ENCODE measurements around the gene LILRB5.
"Not testable (repeated sequence)": the region's sequence is repeated elsewhere in the genome, so short reads cannot be mapped to it uniquely, and the experiment has no call there.

The LILRB5 gene

DNA sequence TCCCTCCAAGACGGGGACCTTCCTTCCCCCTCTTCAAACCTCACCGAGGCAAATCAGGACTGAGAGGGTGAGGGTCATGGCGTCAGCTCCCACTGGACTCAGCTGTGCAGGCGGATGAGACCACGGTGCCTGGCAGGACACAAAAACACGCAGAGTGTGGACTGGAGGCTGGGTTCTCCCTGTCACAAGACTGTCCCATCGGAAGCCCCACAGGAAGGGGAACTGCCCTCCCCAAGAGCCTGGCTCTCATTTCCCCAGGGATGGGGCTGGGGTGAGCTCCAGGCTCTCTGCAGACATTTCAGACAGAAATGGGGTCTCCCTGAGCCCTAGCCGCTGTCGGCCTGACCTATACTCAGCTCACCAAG, at the start of gene LILRB5:
Gene LILRB5 (minus strand): TSS at position 158 of the 365 bp plus-strand sequence. CDS start 80 bp downstream, at position 78.
- no peak for DNase-seq (ENCODE audit: low read depth in 2 of 2)

- DNase-seq (ENCODE audit: low read depth in 2 of 2) = no peak
These were observed 48.1 kb upstream of the LILRB5 start for GRCh38 chr19:54305141-54305540.

DNA sequence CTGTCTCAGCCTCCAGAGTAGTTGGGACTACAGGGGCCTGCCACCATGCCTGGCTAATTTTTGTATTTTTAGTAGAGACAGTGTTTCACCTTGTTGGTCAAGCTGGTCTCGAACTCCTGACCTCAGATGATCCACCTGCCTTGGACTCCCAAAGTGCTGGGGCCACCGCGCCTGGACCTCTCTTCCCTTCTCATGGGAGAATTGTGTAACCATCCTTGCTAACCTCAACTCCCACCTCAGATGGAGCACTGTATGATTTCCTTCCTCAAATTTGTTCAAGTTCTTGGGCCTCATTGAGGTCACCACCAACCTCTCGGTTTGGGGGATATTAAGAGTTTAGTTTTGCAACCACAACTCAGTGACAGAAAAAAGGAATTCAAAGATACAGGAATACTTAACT, 45.2 kb upstream of the LILRB5 start:
- DNase-seq (ENCODE audit: low read depth in 2 of 2) = no peak

DNA sequence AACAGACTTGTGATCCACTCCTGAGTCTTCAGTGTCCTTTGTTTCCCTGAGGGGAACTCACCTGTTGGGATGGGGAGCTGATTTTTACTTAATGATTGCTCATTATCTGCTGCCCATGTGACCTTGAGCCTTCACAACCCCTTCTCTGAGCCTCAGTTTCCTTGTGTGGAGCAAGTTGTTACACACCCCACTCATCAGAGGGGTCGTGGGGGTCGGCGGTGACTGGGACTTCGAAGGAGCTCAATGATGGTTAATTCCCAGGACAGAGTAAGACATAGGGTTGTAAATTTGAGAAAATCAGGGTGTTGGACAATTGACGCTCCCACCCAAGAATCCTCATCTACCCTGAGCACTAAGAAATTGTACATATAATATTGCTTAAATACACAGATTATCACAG, 42.4 kb upstream of the LILRB5 start:
- no peak for DNase-seq (ENCODE audit: low read depth in 2 of 2)

DNA sequence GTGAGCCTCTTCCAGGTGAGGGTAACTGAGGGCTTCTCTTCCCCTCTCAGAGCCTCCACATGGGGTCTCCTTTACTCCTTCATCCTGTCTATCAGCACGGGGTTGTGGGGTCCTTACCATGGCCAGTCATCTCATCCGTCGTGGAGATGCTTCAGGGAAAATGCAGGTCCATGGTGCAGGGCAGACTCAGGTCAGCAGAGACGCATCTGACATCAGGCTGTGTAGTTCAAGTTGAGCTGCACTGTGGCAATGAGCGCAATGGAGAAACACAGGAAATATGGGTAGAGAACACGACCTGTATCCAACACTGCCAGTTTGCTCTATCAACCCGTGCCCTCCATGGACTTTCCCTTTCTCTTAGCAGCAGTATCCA, 42.0 kb upstream of the LILRB5 start:
- no peak for DNase-seq (ENCODE audit: low read depth in 2 of 2)

- DNase-seq (ENCODE audit: low read depth in 2 of 2) = no peak
These were observed 41.5 kb upstream of the LILRB5 start for GRCh38 chr19:54298357-54299125.

DNA sequence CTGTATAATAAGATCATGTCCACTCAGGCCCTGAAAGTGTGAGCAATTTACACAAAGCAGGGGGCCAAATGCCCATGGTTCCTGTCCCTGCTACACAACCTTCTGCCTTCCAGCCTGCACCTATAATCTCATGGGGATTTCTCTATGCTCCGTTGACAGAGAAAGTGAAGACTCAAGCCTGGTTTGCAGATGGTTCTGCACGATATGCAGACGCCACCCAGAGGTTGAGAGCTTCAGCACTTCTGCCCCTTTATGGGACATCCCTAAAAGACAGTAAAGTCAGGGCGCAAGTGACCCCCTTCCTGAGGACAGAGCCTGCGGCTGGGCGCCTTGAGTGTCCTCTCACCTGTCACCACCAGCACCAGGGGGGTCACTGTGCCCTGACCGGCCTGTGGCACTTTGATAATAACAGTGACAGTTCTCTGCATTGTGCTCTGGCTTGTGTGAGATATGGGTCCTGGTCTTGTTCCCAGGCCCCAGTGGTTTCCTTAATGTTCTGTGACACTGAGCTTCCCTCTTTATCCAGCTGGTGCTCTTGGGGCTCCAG, 40.8 kb upstream of the LILRB5 start:
- DNase-seq (ENCODE audit: low read depth in 2 of 2) = no peak

GRCh38 chr19:54294539-54294938, 37.5 kb upstream of the LILRB5 start:
- DNase-seq (ENCODE audit: low read depth in 2 of 2) = no peak

DNA sequence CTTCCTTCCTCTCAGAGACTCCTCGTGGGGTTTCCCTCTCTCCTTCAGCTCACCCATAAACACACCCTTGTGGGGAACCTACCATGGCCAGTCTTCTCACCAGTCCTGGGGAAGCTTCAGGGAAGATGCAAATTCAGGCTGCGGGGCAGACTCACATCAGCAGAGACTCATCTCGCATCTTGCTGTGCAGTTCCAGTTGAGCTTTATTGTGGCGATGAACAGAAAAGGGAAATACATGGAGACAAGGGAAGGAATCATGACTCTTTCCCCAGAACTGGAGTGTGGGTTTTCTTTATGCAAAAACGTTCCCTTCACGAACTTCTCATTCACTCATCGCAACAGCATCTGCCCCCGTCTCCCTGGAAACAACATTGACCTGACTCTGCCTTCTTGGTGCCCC, 32.1 kb upstream of the LILRB5 start:
- DNase-seq (ENCODE audit: low read depth in 2 of 2) = not testable (repeated sequence)

- no peak for DNase-seq (ENCODE audit: low read depth in 2 of 2)
These were observed 30.4 kb upstream of the LILRB5 start for GRCh38 chr19:54287456-54287855.

GRCh38 chr19:54286283-54286682, 29.2 kb upstream of the LILRB5 start:
- not testable (repeated sequence) for DNase-seq (ENCODE audit: low read depth in 2 of 2)

GRCh38 chr19:54285427-54286056, 28.5 kb upstream of the LILRB5 start:
- DNase-seq (ENCODE audit: low read depth in 2 of 2) = not testable (repeated sequence)

GRCh38 chr19:54282686-54283470, 25.8 kb upstream of the LILRB5 start:
- no peak for DNase-seq (ENCODE audit: low read depth in 2 of 2)

DNA sequence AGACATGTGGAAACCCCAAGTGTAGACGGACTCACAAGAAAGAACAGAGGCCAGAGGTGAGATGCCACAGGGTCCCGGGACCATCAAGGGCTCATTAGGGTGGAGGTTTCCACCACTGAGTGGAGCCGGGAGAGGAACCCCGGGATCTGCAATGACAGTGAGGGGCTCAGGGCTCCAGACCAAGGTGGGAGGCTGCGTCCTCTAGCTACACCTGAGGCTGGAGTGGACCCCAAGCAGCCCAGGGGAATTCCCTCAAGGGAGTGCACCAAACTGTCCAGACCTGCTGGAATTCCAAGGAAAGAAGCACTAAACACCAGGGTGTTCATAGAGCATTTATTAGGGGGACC, 24.6 kb upstream of the LILRB5 start:
- not testable (repeated sequence) for DNase-seq (ENCODE audit: low read depth in 2 of 2)

DNA sequence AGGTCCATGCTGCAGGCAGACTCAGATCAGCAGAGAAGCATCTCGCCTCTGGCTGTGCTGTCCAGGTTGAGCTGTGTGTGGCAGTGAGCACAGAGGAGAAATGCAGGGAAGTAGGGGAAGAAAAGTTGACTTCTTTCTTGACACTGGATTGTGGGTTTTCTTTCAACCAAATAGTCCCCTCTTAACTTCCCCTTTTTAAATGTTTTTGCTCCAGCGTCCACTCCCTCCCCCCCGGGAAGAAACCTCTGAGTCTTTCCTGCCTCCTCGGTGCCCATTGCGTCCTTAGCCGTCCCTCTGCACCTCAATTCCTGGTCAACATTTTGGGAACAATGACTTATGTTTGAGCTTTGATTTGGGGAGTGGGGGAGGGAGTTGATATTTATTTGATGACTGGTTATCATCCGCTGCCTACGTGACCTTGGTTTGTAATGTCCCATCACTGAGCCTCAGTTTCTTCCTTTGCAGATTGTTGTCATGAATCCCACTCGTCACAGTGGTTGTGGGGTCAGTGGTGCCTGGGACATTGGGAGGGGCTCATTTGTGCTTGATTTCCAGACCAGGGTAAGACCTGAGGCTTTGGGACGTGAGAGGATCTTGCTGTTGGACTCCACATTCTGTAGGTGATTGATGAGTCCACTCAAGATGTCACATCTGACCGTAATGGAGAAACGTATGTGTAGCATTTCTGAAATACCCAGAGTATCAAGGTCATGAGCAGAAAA, 24.1 kb upstream of the LILRB5 start, which contains the start of gene LILRB2:
Gene LILRB2 (minus strand): TSS at position 104 of the 722 bp plus-strand sequence. CDS start 614 bp downstream, outside the sequence.
- no peak for DNase-seq (ENCODE audit: low read depth in 2 of 2)

GRCh38 chr19:54280441-54280840, 23.4 kb upstream of the LILRB5 start:
- DNase-seq (ENCODE audit: low read depth in 2 of 2) = not testable (repeated sequence)

DNA sequence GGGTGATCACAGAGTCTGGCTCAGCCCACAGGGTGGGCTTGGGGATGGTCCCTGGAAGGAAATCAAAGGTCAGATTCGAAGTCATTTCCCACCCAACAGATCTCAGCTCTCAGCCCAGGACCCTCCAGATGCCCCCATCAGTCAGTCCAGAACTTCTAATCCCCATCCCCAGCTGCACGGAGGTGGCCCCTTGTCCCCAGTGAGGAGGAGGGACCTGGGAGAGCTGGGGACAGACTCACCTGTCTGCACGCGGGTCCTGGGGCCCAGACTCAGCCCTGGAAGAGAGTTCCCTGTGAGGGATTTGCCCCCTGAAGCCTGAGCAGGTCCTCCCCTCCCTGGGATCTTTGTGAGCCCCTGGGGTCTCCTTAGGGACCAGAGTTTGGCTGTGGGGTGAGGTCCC, 23.0 kb upstream of the LILRB5 start:
- not testable (repeated sequence) for DNase-seq (ENCODE audit: low read depth in 2 of 2)

GRCh38 chr19:54279406-54279962, 22.4 kb upstream of the LILRB5 start:
- DNase-seq (ENCODE audit: low read depth in 2 of 2) = no peak

GRCh38 chr19:54278571-54279195, 21.6 kb upstream of the LILRB5 start:
- not testable (repeated sequence) for DNase-seq (ENCODE audit: low read depth in 2 of 2)

DNA sequence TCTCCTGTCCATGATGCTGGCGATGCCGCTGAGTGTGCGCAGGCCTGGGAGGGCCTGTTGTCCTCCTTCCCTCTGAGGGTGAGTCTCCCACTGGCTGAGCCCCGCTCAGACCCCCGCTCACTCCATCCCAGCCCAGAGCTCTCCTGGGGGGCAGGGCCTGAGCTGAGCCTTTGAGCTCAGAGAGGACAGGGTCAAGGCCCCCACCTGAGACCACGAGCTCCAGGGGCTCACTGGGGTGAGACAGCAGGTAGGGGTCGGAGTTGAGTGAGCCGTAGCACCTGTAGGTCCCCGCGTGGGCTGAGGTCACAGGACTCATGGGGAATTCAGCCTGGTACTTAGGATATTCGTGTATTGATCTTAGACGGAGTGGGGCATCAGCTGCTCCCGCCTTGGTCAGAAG, 21.0 kb upstream of the LILRB5 start:
- not testable (repeated sequence) for DNase-seq (ENCODE audit: low read depth in 2 of 2)

DNA sequence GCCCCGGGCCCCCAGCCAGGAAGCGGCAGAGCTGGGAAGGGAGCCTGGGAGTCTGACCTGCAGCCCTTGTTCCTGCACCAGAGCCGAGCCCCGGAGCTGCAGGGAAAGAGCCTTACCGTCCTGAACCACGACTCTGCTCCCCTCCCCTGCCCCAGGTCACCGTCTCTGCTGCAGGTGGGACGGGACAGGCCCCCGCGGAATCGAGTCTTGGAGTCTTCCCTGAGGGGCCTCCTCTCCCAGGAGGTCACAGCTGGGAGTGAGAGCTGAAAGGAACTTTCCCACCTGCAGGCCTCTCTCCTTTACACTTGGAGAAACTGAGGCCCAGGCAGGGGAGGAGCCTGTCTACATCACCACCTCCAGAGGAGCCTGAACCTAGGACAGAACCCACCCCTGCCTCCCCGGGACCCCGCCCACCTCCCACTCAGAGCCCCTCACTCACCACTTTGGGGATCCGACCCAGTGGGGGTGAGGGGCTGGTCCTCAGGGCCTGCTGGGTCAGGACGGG, 20.1 kb upstream of the LILRB5 start:
- DNase-seq (ENCODE audit: low read depth in 2 of 2) = not testable (repeated sequence)
